Aortic smooth muscle cell (primary cell): ENCODE data around the gene GRIA1. TPM values are rescaled to one million over a fixed set of nuclear protein-coding genes. Genes with fewer than 3 reads are reported as not detected.

ENCODE experiments used
- total RNA-seq: library from RNA; depleted of rRNA; stranded (reverse); fragments of >200 nt; gene quantifications from 2 replicates; pipeline ENCODE4 v1.2.3, GENCODE V29; 2014

Gene GRIA1
- total RNA-seq = 1.7 and 6.0 TPM in 2 replicates

DNA sequence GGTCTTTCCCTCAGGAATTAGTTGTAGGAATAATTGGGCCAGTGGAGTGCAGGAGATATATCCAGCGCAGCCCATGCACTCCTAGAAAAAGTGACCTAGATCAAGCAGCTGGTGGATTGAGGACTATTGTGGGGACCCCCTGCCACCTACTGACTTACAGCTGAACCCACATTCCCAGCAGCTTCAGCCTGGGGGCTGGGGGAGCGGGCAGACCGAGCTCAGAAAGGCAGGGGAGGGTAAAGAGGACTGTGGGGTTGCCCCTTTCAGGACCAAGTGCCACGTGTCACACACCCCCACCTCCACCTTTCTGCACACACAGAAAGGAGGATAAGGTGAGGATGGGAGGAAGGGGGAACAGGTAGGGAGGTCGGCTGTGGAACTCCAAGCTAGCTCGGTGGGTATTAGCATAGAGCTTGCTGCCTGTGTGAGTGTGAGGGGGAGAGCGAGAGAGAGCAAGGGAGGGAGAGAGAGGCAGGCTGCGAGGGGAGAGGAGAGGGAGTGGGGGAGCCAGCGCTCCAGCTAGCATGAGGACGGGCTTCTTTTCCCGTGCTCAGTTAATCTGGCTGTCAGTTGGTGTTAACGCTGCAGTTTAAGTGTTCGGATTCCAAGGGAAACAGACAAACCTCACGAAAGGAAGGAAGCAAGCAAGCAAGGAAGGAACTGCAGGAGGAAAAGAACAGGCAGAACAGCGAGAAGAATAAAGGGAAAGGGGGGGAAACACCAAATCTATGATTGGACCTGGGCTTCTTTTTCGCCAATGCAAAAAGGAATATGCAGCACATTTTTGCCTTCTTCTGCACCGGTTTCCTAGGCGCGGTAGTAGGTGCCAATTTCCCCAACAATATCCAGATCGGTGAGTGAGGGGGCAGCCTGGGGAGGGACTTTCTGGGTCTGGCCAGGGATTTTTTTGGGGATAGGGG lies at the start of gene GRIA1:
TSS of gene GRIA1 (plus strand) at position 553 of the 920 bp plus-strand sequence.

